Measurements from ENCODE around the gene MBD4.

DNA sequence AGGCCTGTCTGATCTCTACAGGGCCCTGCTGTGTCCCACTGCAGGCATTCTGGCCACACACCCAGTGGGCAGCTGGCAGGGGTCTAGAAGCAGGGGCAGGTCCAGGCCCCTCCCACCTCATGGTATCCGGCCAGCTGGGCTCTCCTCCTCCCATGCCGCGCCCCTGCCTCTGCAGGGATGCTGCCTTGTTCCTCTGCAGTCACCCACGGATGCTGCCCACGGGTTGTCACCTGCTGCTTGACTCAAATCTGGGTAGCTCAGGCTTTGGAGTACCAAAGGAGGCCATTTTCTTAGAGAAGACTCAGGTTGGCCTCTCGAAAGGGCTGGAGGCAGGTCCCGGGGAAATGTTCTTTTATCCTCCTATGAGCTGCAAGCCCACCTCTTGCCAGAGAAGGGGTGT, 36.3 kb downstream of the MBD4 start:
- TF ChIP-seq POLR2AphosphoS5 (IDR thresholded peaks at IDR 0.05) = no peak
- TF ChIP-seq, protein P1, sequence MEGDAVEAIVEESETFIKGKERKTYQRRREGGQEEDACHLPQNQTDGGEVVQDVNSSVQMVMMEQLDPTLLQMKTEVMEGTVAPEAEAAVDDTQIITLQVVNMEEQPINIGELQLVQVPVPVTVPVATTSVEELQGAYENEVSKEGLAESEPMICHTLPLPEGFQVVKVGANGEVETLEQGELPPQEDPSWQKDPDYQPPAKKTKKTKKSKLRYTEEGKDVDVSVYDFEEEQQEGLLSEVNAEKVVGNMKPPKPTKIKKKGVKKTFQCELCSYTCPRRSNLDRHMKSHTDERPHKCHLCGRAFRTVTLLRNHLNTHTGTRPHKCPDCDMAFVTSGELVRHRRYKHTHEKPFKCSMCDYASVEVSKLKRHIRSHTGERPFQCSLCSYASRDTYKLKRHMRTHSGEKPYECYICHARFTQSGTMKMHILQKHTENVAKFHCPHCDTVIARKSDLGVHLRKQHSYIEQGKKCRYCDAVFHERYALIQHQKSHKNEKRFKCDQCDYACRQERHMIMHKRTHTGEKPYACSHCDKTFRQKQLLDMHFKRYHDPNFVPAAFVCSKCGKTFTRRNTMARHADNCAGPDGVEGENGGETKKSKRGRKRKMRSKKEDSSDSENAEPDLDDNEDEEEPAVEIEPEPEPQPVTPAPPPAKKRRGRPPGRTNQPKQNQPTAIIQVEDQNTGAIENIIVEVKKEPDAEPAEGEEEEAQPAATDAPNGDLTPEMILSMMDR (IDR thresholded peaks at IDR 0.05) = no peak

All from prostate gland (tissue), 2 donors.